ENCODE measurements around the gene DIAPH3.
"Not testable (repeated sequence)": the region's sequence is repeated elsewhere in the genome, so short reads cannot be mapped to it uniquely, and the experiment has no call there.

The DIAPH3 gene

DNA sequence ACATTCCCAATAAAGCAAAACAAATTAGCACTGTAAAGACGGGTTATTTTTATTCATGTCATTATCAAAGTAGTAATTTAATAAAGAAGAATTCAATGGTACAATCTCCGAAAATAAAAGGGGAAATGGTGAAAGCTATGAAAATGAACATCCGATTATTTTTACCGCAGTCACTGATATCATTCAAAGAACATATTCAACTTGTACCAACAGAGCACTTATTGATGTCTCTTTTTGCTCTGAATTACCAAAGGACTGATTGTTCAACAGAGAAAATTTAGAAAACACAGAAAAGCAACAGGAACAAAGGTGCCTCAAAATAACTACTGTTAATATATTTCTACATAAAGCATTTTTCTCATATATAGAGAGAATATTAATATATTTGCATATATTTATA is 119.4 kb downstream of the DIAPH3 start:
- DNase-seq (ENCODE audit: extremely low spot score) = no peak
- ChIA-PET POLR2A (no interaction called here), CTCF (no interaction called here)
- TF ChIP-seq, protein P1, sequence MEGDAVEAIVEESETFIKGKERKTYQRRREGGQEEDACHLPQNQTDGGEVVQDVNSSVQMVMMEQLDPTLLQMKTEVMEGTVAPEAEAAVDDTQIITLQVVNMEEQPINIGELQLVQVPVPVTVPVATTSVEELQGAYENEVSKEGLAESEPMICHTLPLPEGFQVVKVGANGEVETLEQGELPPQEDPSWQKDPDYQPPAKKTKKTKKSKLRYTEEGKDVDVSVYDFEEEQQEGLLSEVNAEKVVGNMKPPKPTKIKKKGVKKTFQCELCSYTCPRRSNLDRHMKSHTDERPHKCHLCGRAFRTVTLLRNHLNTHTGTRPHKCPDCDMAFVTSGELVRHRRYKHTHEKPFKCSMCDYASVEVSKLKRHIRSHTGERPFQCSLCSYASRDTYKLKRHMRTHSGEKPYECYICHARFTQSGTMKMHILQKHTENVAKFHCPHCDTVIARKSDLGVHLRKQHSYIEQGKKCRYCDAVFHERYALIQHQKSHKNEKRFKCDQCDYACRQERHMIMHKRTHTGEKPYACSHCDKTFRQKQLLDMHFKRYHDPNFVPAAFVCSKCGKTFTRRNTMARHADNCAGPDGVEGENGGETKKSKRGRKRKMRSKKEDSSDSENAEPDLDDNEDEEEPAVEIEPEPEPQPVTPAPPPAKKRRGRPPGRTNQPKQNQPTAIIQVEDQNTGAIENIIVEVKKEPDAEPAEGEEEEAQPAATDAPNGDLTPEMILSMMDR (IDR thresholded peaks at IDR 0.05; ENCODE audit: control extremely low read depth, extremely low read depth, low read depth, missing control alignments) = no peak

DNA sequence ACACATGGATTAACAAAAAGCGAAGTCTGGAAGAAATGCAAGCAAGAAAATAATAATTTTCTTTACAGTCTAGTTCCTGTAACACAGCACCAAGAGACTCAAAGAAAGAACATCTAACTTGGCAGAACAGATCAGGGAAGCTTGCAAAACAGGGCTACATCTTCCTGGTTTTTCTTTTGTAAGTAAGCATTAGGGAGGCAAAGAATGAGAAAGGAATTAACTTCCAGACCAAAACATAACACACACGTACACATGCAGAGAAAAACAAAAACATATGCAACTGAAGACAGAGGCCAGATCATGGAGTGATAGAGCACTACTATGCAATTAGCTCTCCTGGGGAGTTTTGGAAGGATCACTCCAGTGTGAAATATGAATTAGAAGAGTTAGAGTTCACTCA is 120.5 kb downstream of the DIAPH3 start:
- TF ChIP-seq, protein P1 (IDR thresholded peaks at IDR 0.05; ENCODE audit: control extremely low read depth, extremely low read depth, low read depth, missing control alignments) = no peak
- ChIA-PET POLR2A (no interaction called here), CTCF (interaction anchor here (1.0 to 1.8 kb wide), 2 partner anchors 8 to 17 kb away, joined by 3 to 6 read pairs; no protein-coding TSS in a partner anchor)
- DNase-seq (ENCODE audit: extremely low spot score) = no peak

DNA sequence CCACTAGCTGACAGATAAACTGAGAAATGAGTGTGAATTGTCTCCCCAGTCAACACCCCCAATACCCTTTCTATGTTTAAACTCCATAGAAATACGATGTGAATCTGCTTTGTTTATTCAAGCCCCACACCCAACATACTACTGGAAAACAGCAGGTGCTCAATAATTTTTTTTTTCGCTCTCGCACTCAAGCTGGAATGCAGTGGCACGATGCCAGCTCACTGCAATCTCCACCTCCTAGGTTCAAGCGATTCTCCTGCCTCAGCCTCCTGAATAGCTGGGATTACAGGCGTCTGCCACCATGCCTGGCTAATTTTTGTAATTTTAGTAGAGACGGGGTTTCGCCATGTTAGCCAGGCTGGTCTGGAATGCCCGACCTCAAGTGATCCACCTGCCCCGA is 123.1 kb downstream of the DIAPH3 start:
- POLR2A ChIA-PET; DNase-seq (ENCODE audit: extremely low spot score): not testable (repeated sequence)
- CTCF ChIA-PET = interaction anchor here (0.9 to 1.7 kb wide), 3 partner anchors 9 to 15 kb away, joined by 3 read pairs; no protein-coding TSS in a partner anchor

DNA sequence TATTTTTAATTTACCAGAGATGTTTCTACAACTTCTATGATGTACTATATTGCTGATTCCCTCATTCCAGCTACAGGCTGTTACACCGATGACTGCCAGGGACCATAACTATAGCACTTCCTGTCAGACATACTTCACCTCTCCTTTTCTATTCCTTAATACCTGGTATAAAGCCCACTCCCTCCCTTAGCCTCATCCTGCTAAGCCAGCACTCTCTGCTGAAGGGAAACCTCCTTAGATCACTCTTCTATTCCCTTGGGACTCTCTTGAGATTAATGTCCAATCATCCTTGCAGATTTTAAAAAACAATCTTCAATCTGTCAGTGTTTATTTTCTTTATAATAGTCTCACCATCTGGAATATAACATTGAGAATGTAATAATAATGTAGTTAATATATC is 127.9 kb downstream of the DIAPH3 start:
- CTCF ChIA-PET = interaction anchor here (1.6 kb wide), 1 partner anchor 15 kb away, joined by 6 read pairs; no protein-coding TSS in a partner anchor
- DNase-seq (ENCODE audit: extremely low spot score) = no peak
- TF ChIP-seq, protein P1 (IDR thresholded peaks at IDR 0.05; ENCODE audit: control extremely low read depth, extremely low read depth, low read depth, missing control alignments) = no peak
- POLR2A ChIA-PET = no interaction called here

DNA sequence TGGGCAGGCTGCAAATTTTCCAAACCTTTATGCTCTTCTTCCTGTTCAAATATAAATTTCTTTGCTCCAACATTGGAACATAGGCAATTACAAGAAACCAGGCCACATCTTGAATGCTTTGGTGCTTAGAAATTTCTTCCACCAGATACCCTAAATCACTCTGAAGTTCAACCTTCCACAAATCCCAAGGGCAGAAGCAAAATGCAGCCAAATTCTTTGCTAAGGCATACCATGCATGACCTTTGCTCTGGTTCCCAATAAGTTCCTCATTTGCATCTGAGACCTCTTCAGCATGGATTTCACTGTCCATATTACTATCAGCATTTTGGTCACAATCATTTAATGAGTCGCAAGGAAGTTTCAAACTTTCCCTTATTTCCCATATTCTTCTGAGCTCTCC is 130.9 kb downstream of the DIAPH3 start:
- POLR2A ChIA-PET = no interaction called here
- CTCF ChIA-PET = no interaction called here
- TF ChIP-seq, protein P1 (IDR thresholded peaks at IDR 0.05; ENCODE audit: control extremely low read depth, extremely low read depth, low read depth, missing control alignments) = no peak
- DNase-seq (ENCODE audit: extremely low spot score) = no peak

DNA sequence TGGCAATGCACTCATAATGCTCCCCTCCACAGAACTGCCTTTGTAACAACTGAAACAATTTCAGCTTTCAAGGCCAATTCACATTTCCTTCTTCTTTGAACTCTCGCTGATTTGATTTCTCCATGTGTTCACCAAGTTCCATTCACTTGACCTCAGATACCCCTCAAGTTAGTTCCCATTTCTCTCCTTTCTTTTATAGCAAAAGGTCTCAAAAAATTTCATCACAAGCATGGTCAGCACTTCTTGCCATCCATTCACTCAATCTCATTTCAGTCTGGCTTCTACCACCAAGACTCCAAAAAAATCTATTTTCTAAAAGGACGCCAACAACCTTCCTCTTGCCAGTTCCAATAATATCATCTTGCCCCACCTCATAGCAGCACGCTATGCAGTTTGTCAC is 135.7 kb downstream of the DIAPH3 start:
- no peak for DNase-seq (ENCODE audit: extremely low spot score)
- ChIA-PET CTCF (interaction anchor here (1.5 kb wide), 1 partner anchor 82 kb away, joined by 3 read pairs; no protein-coding TSS in a partner anchor), POLR2A (no interaction called here)
- TF ChIP-seq, protein P1 (IDR thresholded peaks at IDR 0.05; ENCODE audit: control extremely low read depth, extremely low read depth, low read depth, missing control alignments) = no peak

DNA sequence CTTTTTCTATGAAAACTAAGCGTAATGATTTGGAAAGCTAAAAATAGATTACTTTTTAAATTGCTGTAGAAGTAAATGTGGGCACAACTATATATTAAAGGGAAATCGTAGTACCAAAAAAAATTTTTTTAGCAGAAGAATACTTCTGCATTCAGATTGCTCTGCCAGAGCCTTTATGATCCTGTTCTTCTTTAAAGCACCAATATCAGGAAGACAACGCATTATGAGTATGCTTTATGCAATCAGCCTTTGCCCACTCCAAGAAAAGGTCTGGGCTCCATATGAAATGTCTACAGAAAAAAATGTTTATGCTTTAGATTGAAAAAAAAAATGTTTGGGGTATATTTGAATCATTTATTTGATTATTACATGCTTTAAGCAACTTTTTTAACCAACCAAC is 137.4 kb downstream of the DIAPH3 start:
- POLR2A ChIA-PET = no interaction called here
- CTCF ChIA-PET = no interaction called here
- DNase-seq (ENCODE audit: extremely low spot score) = no peak
- TF ChIP-seq, protein P1 (IDR thresholded peaks at IDR 0.05; ENCODE audit: control extremely low read depth, extremely low read depth, low read depth, missing control alignments) = no peak

Data from GM10248 (cell line).